HG03469 (cell line): ENCODE measurements around the gene QRFPR.
A peak's percentile ranks its signal among the peaks of the same experiment; 100 is the strongest.
"Not testable (repeated sequence)": the region's sequence is repeated elsewhere in the genome, so short reads cannot be mapped to it uniquely, and the experiment has no call there.

ENCODE experiments used
- ATAC-seq: cut with Tn5 transposase; IDR thresholded peaks from one replicate; pipeline ENCODE4 v1.9.1; 2021; ENCODE audit warnings: mild to moderate bottlenecking, moderate library complexity, moderate number of reproducible peaks; ENCODE audit not compliant: unreplicated experiment

Gene QRFPR

GRCh38 chr4:121340247-121340646, 40.6 kb downstream of the QRFPR start:
- ATAC-seq = no peak

- ATAC-seq = no peak
Observed at GRCh38 chr4:121339824-121340223, 41.0 kb downstream of the QRFPR start.

- no peak for ATAC-seq
Observed at GRCh38 chr4:121339307-121339706, 41.5 kb downstream of the QRFPR start.

- ATAC-seq = no peak
Observed at GRCh38 chr4:121338518-121338917, 42.3 kb downstream of the QRFPR start.

GRCh38 chr4:121336706-121337105, 44.1 kb downstream of the QRFPR start:
- ATAC-seq = no peak

- ATAC-seq = no peak
Observed at GRCh38 chr4:121330180-121330665, 50.6 kb downstream of the QRFPR start.

- ATAC-seq = no peak
Observed at GRCh38 chr4:121326597-121326996, 54.2 kb downstream of the QRFPR start.

GRCh38 chr4:121324331-121324730, 56.5 kb downstream of the QRFPR start:
- ATAC-seq = no peak

GRCh38 chr4:121321466-121321865, 59.4 kb downstream of the QRFPR start:
- no peak for ATAC-seq

- ATAC-seq = no peak
Observed at GRCh38 chr4:121316091-121316490, 64.7 kb downstream of the QRFPR start.

GRCh38 chr4:121313430-121313829, 67.4 kb downstream of the QRFPR start:
- not testable (repeated sequence) for ATAC-seq

- no peak for ATAC-seq
Observed at GRCh38 chr4:121308828-121309227, 72.0 kb downstream of the QRFPR start.

- ATAC-seq = no peak
Observed at GRCh38 chr4:121308328-121308663, 72.5 kb downstream of the QRFPR start.

- ATAC-seq = peak; percentile 87
Observed at GRCh38 chr4:121307445-121308327, 73.1 kb downstream of the QRFPR start.

- peak; percentile 26 for ATAC-seq
Observed at GRCh38 chr4:121306931-121307330, 73.9 kb downstream of the QRFPR start.

- no peak for ATAC-seq
Observed at GRCh38 chr4:121304893-121305292, 75.9 kb downstream of the QRFPR start.

GRCh38 chr4:121299367-121299766, 81.5 kb downstream of the QRFPR start:
- no peak for ATAC-seq

- ATAC-seq = no peak
Observed at GRCh38 chr4:121283319-121283718, 97.5 kb downstream of the QRFPR start.

- ATAC-seq = no peak
Observed at GRCh38 chr4:121280425-121280824, 100.4 kb downstream of the QRFPR start.

GRCh38 chr4:121278811-121279368, 101.9 kb downstream of the QRFPR start:
- peak; percentile 91 for ATAC-seq
